ENCODE data around the gene COBL. TPM values are rescaled to one million over a fixed set of nuclear protein-coding genes. Genes with fewer than 3 reads are reported as not detected.

Gene COBL
- total RNA-seq, 2 donors from 2014 or later = 1.4 to 1.6 TPM

DNA sequence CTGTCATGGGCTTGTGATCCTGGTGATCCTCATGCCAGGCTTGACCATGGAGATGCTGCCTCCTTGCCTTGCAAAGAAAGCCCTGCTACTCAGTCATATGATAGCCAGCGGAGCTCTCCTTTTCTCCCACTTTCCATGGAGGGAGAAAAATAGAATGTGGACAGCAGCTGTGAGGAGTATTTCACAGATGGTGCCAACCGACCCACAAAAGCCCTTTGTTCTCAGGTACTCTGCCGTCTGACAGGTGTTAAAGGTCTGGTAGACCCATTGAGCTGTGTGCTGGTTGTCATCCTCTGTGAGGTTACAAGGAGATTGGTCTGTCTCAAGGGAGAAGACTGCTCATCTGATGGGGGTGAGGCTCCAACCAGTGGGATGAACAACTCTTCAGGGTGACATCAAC, 29.5 kb upstream of the COBL start:
- H3K9me3 ChIP-seq = no peaks in the 10 kb centered on the region
- TF ChIP-seq, protein P1, sequence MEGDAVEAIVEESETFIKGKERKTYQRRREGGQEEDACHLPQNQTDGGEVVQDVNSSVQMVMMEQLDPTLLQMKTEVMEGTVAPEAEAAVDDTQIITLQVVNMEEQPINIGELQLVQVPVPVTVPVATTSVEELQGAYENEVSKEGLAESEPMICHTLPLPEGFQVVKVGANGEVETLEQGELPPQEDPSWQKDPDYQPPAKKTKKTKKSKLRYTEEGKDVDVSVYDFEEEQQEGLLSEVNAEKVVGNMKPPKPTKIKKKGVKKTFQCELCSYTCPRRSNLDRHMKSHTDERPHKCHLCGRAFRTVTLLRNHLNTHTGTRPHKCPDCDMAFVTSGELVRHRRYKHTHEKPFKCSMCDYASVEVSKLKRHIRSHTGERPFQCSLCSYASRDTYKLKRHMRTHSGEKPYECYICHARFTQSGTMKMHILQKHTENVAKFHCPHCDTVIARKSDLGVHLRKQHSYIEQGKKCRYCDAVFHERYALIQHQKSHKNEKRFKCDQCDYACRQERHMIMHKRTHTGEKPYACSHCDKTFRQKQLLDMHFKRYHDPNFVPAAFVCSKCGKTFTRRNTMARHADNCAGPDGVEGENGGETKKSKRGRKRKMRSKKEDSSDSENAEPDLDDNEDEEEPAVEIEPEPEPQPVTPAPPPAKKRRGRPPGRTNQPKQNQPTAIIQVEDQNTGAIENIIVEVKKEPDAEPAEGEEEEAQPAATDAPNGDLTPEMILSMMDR (IDR thresholded peaks at IDR 0.05) = no peak
- no peaks in the 10 kb centered on the region for H3K4me1 ChIP-seq (ENCODE audit: control insufficient read depth in 1 of 2, low read depth in 2 of 2)
- H3K4me3 ChIP-seq = no peak overlapping the region
- no peaks in the 10 kb centered on the region for H3K36me3 ChIP-seq
- ATAC-seq (ENCODE audit: insufficient number of reproducible peaks, low FRiP score, low read depth) (no peak), DNase-seq (ENCODE audit: low spot score) (no peak)
- H3K27me3 ChIP-seq (replicated peaks; ENCODE audit: insufficient read depth) = no peaks in the 10 kb centered on the region
- no peak overlapping the region for H3K27ac ChIP-seq

- Histone ChIP-seq H3K4me3 (no peak overlapping the region), H3K27me3 (replicated peaks; ENCODE audit: insufficient read depth) (no peaks in the 10 kb centered on the region), H3K36me3 (no peaks in the 10 kb centered on the region), H3K4me1 (ENCODE audit: control insufficient read depth in 1 of 2, low read depth in 2 of 2) (no peaks in the 10 kb centered on the region), H3K9me3 (no peaks in the 10 kb centered on the region), H3K27ac (no peak overlapping the region)
- no peak for ATAC-seq (ENCODE audit: insufficient number of reproducible peaks, low FRiP score, low read depth)
- TF ChIP-seq, protein P1 (IDR thresholded peaks at IDR 0.05) = no peak
- no peak for DNase-seq (ENCODE audit: low spot score)
Measured at GRCh38 chr7:51344406-51345138, 28.0 kb upstream of the COBL start.

DNA sequence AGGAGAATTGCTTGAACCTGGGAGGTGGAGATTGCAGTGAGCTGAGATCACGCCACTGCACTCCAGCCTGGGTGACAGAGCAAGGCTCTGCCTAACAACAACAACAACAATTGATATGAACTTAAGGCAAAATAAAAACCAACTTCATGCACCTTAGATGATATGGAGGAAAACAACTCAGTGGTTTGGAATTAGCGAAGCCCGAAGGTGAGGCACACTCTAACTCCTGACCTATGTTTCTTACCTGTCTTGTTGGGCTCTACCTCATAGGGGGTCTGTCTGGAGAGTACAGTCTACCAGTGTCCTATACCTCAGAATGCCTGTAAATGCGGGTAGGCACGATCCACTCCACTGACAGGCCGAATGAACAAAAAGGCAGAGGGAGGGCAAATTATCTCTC, 24.3 kb upstream of the COBL start:
- TF ChIP-seq, protein P1 (IDR thresholded peaks at IDR 0.05) = no peak
- Histone ChIP-seq H3K27ac (no peak overlapping the region), H3K27me3 (replicated peaks; ENCODE audit: insufficient read depth) (no peaks in the 10 kb centered on the region), H3K4me1 (ENCODE audit: control insufficient read depth in 1 of 2, low read depth in 2 of 2) (no peaks in the 10 kb centered on the region), H3K36me3 (no peaks in the 10 kb centered on the region), H3K9me3 (no peaks in the 10 kb centered on the region), H3K4me3 (no peak overlapping the region)
- ATAC-seq (ENCODE audit: insufficient number of reproducible peaks, low FRiP score, low read depth) (no peak), DNase-seq (ENCODE audit: low spot score) (no peak)

DNA sequence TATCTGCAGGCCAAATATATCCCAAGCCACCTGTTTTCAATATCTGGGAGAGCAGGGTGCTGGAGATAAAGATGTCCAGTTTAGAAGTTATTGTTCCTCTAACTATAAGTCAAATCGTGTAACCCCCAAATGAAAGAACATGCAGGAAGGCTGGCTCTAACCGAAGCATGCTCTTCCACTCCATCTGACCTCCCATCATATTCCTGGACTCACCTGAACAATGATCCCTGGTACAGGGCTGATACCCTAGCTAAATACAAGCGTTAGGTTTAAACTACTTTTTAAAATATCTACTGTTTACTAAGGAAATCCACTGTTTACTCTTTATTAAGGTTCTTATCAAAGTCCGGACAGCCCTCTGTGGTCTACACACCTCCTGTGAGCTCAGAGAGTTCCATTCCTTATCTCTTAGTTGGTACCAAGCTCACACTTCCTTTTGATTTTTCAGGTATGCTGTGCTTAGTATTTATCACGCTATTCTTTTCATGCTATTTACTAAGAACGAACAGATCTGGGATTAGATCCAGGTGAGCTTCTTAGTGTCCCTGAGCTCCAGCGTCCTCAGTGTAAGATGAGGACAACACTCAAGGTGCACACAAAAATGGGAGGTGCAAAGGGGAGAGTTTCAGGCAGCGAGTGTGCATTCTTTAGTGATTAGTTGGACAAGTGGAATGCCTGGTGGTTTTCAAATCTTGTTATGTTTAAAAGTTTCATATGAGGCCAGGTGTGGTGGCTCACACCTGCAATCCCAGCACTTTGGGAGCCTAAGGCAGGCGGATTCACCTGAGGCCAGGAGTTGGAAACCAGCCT, 23.6 kb upstream of the COBL start:
- Histone ChIP-seq H3K27me3 (replicated peaks; ENCODE audit: insufficient read depth) (no peaks in the 10 kb centered on the region), H3K36me3 (no peaks in the 10 kb centered on the region), H3K27ac (no peak overlapping the region), H3K4me1 (ENCODE audit: control insufficient read depth in 1 of 2, low read depth in 2 of 2) (no peaks in the 10 kb centered on the region), H3K9me3 (no peaks in the 10 kb centered on the region), H3K4me3 (no peak overlapping the region)
- TF ChIP-seq, protein P1 (IDR thresholded peaks at IDR 0.05) = no peak
- ATAC-seq (ENCODE audit: insufficient number of reproducible peaks, low FRiP score, low read depth) (no peak), DNase-seq (ENCODE audit: low spot score) (no peak)

DNA sequence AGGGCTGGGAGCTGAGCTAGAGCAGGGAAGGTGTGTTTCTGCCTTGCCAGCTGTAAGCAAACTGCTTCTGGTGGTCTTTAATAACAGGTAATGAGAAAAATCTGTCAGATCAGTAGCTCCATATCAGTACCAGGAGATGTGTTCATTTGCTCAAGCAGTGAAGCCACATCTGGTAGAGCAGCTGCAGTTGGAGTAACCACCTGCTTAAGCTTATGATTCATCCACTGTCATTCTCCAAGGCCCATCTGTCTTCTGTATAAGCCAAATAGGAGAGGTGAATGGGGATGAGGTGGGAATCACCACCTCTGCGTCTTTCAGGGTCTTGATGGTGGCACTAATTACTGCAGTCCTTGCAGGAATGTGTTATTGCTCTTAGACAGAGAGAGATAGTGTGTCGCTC, 18.4 kb upstream of the COBL start:
- Histone ChIP-seq H3K9me3 (no peaks in the 10 kb centered on the region), H3K27me3 (replicated peaks; ENCODE audit: insufficient read depth) (no peaks in the 10 kb centered on the region), H3K27ac (no peak overlapping the region), H3K4me1 (ENCODE audit: control insufficient read depth in 1 of 2, low read depth in 2 of 2) (no peaks in the 10 kb centered on the region), H3K36me3 (no peaks in the 10 kb centered on the region), H3K4me3 (no peak overlapping the region)
- ATAC-seq (ENCODE audit: insufficient number of reproducible peaks, low FRiP score, low read depth) = no peak
- TF ChIP-seq, protein P1 (IDR thresholded peaks at IDR 0.05) = no peak
- no peak for DNase-seq (ENCODE audit: low spot score)

Data from thoracic aorta (tissue), 2 donors.